ENCODE results near the gene ATAD1.

The ATAD1 gene

GRCh38 chr10:87767253-87767652 lies 50.8 kb downstream of the ATAD1 start:
- DNase-seq (ENCODE audit: low spot score), result no peak
- in situ Hi-C loops (cut with MboI; ENCODE audit: low sequenced_read_pairs, unreplicated experiment), result no loop called here
- no peak for TF ChIP-seq CTCF (IDR thresholded peaks at IDR 0.05; ENCODE audit: borderline replicate concordance, control extremely low read depth, extremely low read depth, insufficient read depth, missing control alignments)

- DNase-seq (ENCODE audit: low spot score), result no peak
- in situ Hi-C loops (cut with MboI; ENCODE audit: low sequenced_read_pairs, unreplicated experiment), result no loop called here
- no peak for TF ChIP-seq CTCF (IDR thresholded peaks at IDR 0.05; ENCODE audit: borderline replicate concordance, control extremely low read depth, extremely low read depth, insufficient read depth, missing control alignments)
Measured at GRCh38 chr10:87765666-87766376, 52.2 kb downstream of the ATAD1 start.

GRCh38 chr10:87764072-87764934 lies 53.7 kb downstream of the ATAD1 start:
- in situ Hi-C loops (cut with MboI; ENCODE audit: low sequenced_read_pairs, unreplicated experiment), result no loop called here
- DNase-seq (ENCODE audit: low spot score), result no peak
- no peak for TF ChIP-seq CTCF (IDR thresholded peaks at IDR 0.05; ENCODE audit: borderline replicate concordance, control extremely low read depth, extremely low read depth, insufficient read depth, missing control alignments)

GRCh38 chr10:87763086-87763861 lies 54.8 kb downstream of the ATAD1 start:
- no peak for TF ChIP-seq CTCF (IDR thresholded peaks at IDR 0.05; ENCODE audit: borderline replicate concordance, control extremely low read depth, extremely low read depth, insufficient read depth, missing control alignments)
- no peak for DNase-seq (ENCODE audit: low spot score)
- in situ Hi-C loops (cut with MboI; ENCODE audit: low sequenced_read_pairs, unreplicated experiment), result no loop called here

GRCh38 chr10:87761892-87762291 lies 56.1 kb downstream of the ATAD1 start:
- TF ChIP-seq CTCF (IDR thresholded peaks at IDR 0.05; ENCODE audit: borderline replicate concordance, control extremely low read depth, extremely low read depth, insufficient read depth, missing control alignments), result no peak
- no peak for DNase-seq (ENCODE audit: low spot score)
- in situ Hi-C loops (cut with MboI; ENCODE audit: low sequenced_read_pairs, unreplicated experiment), result no loop called here

GRCh38 chr10:87761153-87761552 lies 56.9 kb downstream of the ATAD1 start:
- no peak for TF ChIP-seq CTCF (IDR thresholded peaks at IDR 0.05; ENCODE audit: borderline replicate concordance, control extremely low read depth, extremely low read depth, insufficient read depth, missing control alignments)
- in situ Hi-C loops (cut with MboI; ENCODE audit: low sequenced_read_pairs, unreplicated experiment), result no loop called here
- DNase-seq (ENCODE audit: low spot score), result no peak
